IPS-NIHi7 (cell line): ENCODE measurements around the gene KRT72.

ENCODE experiments used
- DNase-seq: peaks from one replicate; pipeline ENCODE4 v3.0.0; 2012; ENCODE audit warnings: mixed read lengths; ENCODE audit errors: extremely low spot score

KRT72 gene

DNA sequence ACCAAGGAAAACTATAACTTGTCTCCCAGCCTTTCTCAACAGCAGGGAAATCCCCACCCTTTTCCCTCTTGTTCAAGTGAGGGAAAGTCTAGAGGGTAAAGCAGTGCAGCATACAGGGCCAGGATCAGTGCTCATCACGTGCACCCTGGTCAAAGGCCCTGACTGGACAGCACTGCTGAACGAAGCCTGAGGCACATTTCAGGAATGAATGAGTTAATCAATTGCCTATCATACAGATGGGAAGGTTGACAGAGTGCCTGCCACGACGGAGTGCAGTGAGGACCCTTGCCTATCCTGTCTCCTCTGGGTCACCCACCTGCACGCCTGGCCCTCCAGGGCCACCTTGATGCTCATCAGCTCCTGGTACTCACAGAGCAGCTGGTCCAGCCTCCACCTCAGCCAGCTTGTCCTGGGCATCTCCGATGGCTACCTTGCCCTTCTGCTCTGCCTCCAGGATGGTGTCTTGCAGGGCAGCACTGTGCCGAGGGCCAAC is 28.8 kb upstream of the KRT72 start:
- no peak for DNase-seq

DNA sequence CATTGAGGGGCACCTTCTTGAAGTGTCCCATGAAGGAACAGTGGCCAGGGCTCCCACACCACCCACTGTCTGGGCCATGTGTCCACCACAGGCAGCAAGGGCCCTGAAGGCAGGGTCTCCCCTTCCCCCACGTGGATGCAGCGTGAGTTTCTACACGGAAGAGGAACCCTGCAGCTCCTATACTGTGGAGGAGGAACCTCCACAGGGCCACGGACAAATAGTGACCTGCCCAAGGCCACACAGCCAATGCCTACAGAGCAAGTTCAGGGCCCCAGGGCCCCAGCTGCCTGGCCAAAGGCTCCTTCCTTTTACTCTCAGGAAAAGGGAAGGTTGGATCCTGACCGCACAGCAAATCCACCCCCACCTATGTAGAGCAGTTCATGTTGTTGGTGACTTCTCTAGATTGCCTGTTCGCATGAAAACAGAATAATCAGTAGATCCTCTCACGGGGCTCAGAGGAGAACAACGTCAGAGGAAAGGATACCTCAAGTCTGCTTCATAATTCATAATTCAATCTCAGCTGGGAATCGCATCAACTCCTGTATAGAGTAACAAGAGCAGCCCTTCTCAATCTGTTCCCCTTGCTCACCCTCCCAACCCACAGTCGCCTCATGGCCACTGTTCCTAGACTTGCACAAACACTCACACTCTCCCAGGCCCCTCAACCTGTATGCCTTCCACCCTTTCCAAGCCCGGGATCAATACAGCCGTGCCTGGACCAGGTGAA is 28.2 kb upstream of the KRT72 start:
- no peak for DNase-seq

GRCh38 chr12:52628841-52629240 is 27.6 kb upstream of the KRT72 start:
- DNase-seq = no peak

DNA sequence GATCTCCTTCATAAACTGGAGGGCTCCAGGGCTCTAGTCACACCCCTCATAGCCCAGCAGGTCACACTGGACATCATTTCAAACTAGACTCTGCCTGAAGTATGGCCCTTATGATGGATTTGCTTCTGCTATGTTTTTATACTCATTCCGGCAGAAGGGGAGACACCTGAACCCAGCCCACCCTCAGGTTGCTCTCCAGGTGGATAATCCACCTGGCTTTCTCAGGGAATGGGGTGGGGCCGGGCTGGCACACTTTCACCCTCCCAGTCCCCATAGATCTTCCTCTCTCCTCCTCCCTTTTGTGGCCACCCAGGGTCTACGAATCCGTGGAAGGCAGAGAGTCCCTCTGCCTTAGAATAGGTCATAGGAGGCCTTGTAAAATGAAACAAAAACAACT is 26.8 kb upstream of the KRT72 start:
- no peak for DNase-seq

DNA sequence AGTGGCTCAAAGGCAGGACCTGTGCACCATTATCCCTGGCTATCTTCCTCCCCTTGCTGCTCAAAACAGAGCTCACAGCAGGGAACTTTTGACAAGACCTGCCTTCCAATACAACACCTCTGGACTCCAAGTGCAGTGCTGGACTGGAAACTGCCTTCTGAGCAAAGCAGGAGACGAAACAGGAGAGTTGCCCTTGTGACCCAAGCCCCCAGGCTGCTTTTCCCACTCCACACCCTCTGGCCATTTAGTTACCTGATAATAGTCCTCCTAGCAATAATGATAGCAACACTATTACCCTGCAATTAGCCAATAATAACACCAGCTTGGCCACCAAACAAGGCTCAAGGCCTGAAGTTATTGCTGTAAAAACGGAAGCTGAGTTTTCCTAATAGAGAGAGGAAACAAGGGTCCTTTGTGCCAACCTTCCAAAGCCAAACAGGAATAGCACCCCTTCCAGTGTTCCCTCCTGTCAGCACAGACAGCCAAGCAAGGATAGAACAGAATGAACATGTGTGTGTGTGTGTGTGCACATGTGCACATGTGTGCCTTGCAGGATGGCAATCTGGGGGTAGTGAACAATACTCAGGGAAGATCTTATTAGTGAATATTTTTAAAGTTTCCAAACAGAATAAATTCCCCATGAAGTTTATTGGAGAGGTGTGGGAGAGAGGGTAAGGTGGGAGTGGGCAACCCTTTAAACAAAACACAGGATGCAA is 26.3 kb upstream of the KRT72 start:
- no peak for DNase-seq

- no peak for DNase-seq
Observed at GRCh38 chr12:52622349-52622748, 21.1 kb upstream of the KRT72 start.

DNA sequence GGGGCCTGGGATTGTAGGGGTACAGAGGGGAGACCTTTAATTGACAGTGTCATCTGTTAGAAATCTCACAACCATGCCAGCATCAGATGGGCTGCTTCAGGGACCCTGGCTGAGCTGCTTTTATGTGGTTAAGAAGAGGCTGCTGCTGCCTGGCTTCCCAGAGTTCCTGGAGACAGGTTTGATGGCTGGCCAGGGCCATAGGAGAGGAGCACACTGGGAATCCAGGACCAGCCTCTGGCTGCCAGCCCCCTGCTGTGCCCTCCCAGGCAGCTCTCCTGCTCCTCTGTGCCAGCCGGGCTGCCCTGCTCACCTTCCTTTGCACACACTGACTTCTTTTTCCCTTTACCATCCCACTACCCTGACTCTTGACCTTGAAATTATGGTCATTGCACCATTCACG is 17.6 kb upstream of the KRT72 start:
- DNase-seq = no peak

- no peak for DNase-seq
Observed at GRCh38 chr12:52618216-52618615, 17.0 kb upstream of the KRT72 start, which contains the start of gene KRT73. Gene KRT73, minus strand, starts transcription at chr12:52618559. Its CDS starts 35 bp downstream, at chr12:52618524.

GRCh38 chr12:52617403-52617785 is 16.1 kb upstream of the KRT72 start:
- no peak for DNase-seq

- no peak for DNase-seq
Observed at GRCh38 chr12:52616680-52617402, 15.6 kb upstream of the KRT72 start.

DNA sequence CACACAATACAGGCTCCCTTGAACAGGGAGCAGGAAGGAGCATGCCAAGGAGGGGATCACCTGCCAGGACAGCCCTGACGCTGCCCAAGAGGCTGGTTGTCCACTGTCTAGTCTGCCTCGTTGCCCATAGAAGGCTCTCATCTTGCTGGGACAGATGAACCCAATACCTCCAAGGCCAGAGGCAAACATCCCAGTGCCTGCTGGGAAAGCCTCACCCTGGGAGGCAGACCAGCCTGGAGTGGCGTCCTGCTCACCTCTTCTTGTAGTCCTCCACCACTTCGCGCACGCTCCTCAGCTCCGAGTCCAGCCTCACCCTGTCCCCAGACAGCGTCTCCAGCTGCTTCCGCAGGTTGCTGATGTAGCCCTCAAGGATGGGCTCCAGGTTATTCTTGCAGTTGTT is 14.6 kb upstream of the KRT72 start:
- no peak for DNase-seq

DNA sequence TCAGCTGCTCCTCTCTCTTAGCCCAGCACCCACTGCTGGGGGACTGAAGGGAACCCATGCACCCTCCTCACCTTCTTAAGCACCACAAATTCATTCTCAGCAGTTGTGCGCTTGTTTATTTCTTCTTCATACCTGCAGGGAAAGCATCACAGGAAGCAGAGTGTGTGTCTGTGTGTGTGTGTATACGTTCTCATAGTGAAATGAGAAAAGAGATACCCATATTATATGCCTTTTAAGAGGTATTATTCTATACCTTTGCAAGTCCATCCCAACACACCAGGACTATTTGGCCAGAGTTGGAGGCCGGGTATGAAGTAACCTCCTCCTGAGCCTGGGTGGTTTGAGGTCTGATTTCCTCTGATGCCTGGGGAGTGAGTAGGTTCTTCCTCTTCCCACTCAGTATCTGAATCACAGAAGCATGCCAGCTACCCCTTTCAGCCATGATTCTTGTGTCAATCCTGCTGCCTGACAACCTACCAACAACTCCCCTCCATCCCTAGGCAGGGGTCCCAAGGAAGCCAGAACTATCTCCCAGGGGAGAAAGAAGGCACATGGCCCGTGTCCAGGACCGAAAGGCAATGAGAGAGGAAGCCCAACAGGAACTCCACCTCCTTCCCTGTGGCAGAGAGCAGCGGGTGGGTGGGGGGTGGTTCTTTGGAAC is 14.1 kb upstream of the KRT72 start:
- DNase-seq = no peak

- no peak for DNase-seq
Observed at GRCh38 chr12:52614381-52615207, 13.3 kb upstream of the KRT72 start.

- DNase-seq = no peak
Observed at GRCh38 chr12:52613384-52614030, 12.2 kb upstream of the KRT72 start.

GRCh38 chr12:52612431-52613383 is 11.4 kb upstream of the KRT72 start:
- no peak for DNase-seq

DNA sequence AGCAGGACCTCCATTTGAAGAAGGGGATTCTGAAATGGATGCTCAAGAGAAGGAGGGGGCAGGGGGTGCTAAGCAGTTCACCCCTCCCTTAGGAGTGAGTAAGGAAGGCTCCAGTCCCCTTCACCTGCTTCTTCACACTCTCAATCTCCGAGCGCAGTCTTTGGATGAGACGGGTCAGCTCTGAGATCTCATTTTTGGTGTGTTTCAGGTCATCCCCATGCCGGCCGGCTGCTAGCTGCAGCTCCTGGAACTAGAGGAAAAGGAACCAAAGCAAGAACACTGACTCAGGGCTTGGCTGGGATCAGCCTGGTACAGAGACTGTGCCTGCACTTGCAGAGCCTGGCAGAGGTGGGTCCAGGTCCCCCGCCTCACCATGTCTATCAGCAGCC is 9.8 kb upstream of the KRT72 start:
- DNase-seq = no peak

GRCh38 chr12:52608826-52609630 is 7.8 kb upstream of the KRT72 start:
- no peak for DNase-seq

GRCh38 chr12:52608161-52608560 is 6.9 kb upstream of the KRT72 start:
- DNase-seq = no peak

- no peak for DNase-seq
Observed at GRCh38 chr12:52607314-52607713, 6.1 kb upstream of the KRT72 start.
